SK-N-MC (cell line): ENCODE measurements around the gene RYR2.

ENCODE experiments used
- EZH2 ChIP-seq: fragments of 200-600 bp; sonication (generic); IDR thresholded peaks from one replicate; pipeline ENCODE4 v1.6.1; 2017; ENCODE audit warnings: antibody characterized with exemption
- POLR2AphosphoS5 ChIP-seq: IDR thresholded peaks from 2 replicates; pipeline ENCODE4 v1.6.1; 2012; ENCODE audit warnings: mild to moderate bottlenecking, low read depth, low read length, borderline replicate concordance

GRCh38 chr1:237232501-237232900 is 190.5 kb downstream of the RYR2 start:
- no peak for TF ChIP-seq POLR2AphosphoS5
- no peak for TF ChIP-seq EZH2
